22Rv1 (cell line): ENCODE results near the gene UBE2Z.

Source experiments
- H3K27ac ChIP-seq: fragments of 450-650 bp; 2 replicates; pipeline ENCODE4 v1.5.1; 2017
- CTCF ChIP-seq: fragments of 450-650 bp; IDR thresholded peaks from 2 replicates; pipeline ENCODE4 v1.5.1; 2017; ENCODE audit warnings: mild to moderate bottlenecking
- ZFX ChIP-seq: fragments of 450-650 bp; IDR thresholded peaks from 2 replicates; pipeline ENCODE4 v1.6.1; 2017; ENCODE audit warnings: antibody characterized with exemption, borderline replicate concordance

Gene UBE2Z

GRCh38 chr17:48892940-48893645 is 15.1 kb upstream of the UBE2Z start:
- H3K27ac ChIP-seq = peak overlapping the region; percentile 90
- TF ChIP-seq CTCF = no peak
- TF ChIP-seq ZFX = no peak

- peak overlapping the region; percentile 90 for H3K27ac ChIP-seq
These were observed 14.3 kb upstream of the UBE2Z start for GRCh38 chr17:48893646-48894508.

GRCh38 chr17:48894886-48895285 is 13.3 kb upstream of the UBE2Z start:
- no peak for TF ChIP-seq ZFX
- H3K27ac ChIP-seq = no peak overlapping the region

More at GRCh38 chr17:48893646-48894508, 14.3 kb upstream of the UBE2Z start:
- TF ChIP-seq ZFX = no peak
- no peak for TF ChIP-seq CTCF

- H3K27ac ChIP-seq = no peak overlapping the region
- TF ChIP-seq ZFX = no peak
These were observed 7.0 kb upstream of the UBE2Z start for GRCh38 chr17:48901241-48901640.

- no peak for TF ChIP-seq ZFX
- TF ChIP-seq CTCF = no peak
- no peak overlapping the region for H3K27ac ChIP-seq
These were observed 4.8 kb upstream of the UBE2Z start for GRCh38 chr17:48903401-48903800.

GRCh38 chr17:48904428-48904827 is 3.8 kb upstream of the UBE2Z start:
- no peak overlapping the region for H3K27ac ChIP-seq
- no peak for TF ChIP-seq CTCF
- TF ChIP-seq ZFX = no peak

GRCh38 chr17:48905987-48906515 is 2.2 kb upstream of the UBE2Z start:
- TF ChIP-seq CTCF (no peak), ZFX (no peak)
- H3K27ac ChIP-seq = no peak overlapping the region

- peak overlapping the region; percentile 91 for H3K27ac ChIP-seq
- no peak for TF ChIP-seq CTCF
- no peak for TF ChIP-seq ZFX
These were observed 527 bp upstream of the UBE2Z start for GRCh38 chr17:48907713-48908046.
